K562 (cell line): Measurements from ENCODE around the gene CEBPA. TPM values are rescaled to one million over a fixed set of nuclear protein-coding genes. Genes with fewer than 3 reads are reported as not detected.

Experiments
- ATAC-seq: fragments of 200-7000 bp; cut with Tn5 transposase; 3 replicates; pipeline ENCODE4 v1.9.1; 2020; ENCODE audit warnings: moderate library complexity
- BruUV-seq: library from RNA; stranded (reverse); fragments of 400-500 nt; replicated peaks from 2 replicates; lab custom pipeline; 2021; lab: Mats Ljungman, UMichigan
- CTCF ChIA-PET: fragments of 300-600 bp; formaldehyde crosslinking; extraction: SDS; loops from one replicate; lab custom pipeline; 2021; ENCODE audit warnings: low intra/inter-chr PET ratio; lab: Yijun Ruan, JAX
- POLR2A ChIA-PET: fragments of 300-600, 350-650 bp; sonication (Branson Sonifier 250); formaldehyde crosslinking; extraction: SDS; loops from one replicate; lab custom pipeline; 2021; ENCODE audit warnings: antibody characterized with exemption, inconsistent platforms; lab: Yijun Ruan, JAX
- DNase-seq, 4 experiments: peaks; one replicate each; pipeline versions ENCODE4 v3.0.0 to v3.0.0-alpha.2; 2011 to 2018; ENCODE audit warnings: low spot score in 3 of 4, mixed read lengths in 3 of 4; ENCODE audit errors: extremely low read depth in 1 of 4
- FAIRE-seq: peaks from 2 replicates; lab custom pipeline; 2011; peaks lifted over from hg19 to GRCh38; lab: Jason Lieb, UNC
- H2AFZ ChIP-seq: 2 replicates; pipeline ENCODE4 v1.6.0; 2011; ENCODE audit warnings: low read depth, low read length, control low read depth, inconsistent platforms
- H3K27ac ChIP-seq: fragments of 200-600 bp; 3 replicates; pipeline ENCODE4 v1.8.0; 2011; ENCODE audit warnings: low read depth, mild to moderate bottlenecking, control low read depth, inconsistent platforms, low read length, moderate library complexity, mixed read lengths; ENCODE audit errors: extremely low read depth
- H3K27me3 ChIP-seq, 2 experiments: fragments of 300-600 bp in 1 of 2; 2 replicates in 1 of 2; 3 replicates in 1 of 2; pipeline versions ENCODE4 v1.6.0 to v1.8.0; 2011; ENCODE audit warnings: inconsistent platforms in 2 of 2, low read length in 2 of 2, mild to moderate bottlenecking in 1 of 2, mixed read lengths in 1 of 2, moderate library complexity in 1 of 2; ENCODE audit not compliant: control insufficient read depth in 2 of 2, insufficient read depth in 2 of 2
- H3K36me3 ChIP-seq: fragments of 300-600 bp; 3 replicates; pipeline ENCODE4 v1.8.0; 2011; ENCODE audit warnings: mild to moderate bottlenecking, low read length, inconsistent platforms; ENCODE audit not compliant: control insufficient read depth, insufficient read depth
- H3K4me1 ChIP-seq, 2 experiments: fragments of 200-600 bp in 1 of 2; replicated peaks in 1 of 2; 2 replicates in 1 of 2; 3 replicates in 1 of 2; pipeline versions ENCODE4 v1.5.1 to v1.8.0; 2011; ENCODE audit warnings: inconsistent platforms in 2 of 2, low read length in 2 of 2, mild to moderate bottlenecking in 1 of 2, mixed read lengths in 1 of 2, moderate library complexity in 1 of 2; ENCODE audit not compliant: control insufficient read depth in 2 of 2, insufficient read depth in 2 of 2
- H3K4me2 ChIP-seq: 2 replicates; pipeline ENCODE4 v1.6.1; 2011; ENCODE audit warnings: low read length, control low read depth, inconsistent platforms, mixed read lengths; ENCODE audit not compliant: insufficient read depth
- H3K4me3 ChIP-seq: fragments of 200-600 bp; sonication (generic), shearing (Covaris generic); 2 replicates; pipeline ENCODE4 v1.5.1; 2016; ENCODE audit warnings: control low read depth, inconsistent platforms
- H3K79me2 ChIP-seq: fragments of 200-600 bp; 3 replicates; pipeline ENCODE4 v1.8.0; 2011; ENCODE audit warnings: low read length, inconsistent platforms; ENCODE audit not compliant: control insufficient read depth, insufficient read depth
- H3K9ac ChIP-seq, 2 experiments: 2 replicates each; pipeline versions ENCODE4 v1.6.0 to v1.6.1; 2011; ENCODE audit warnings: low read depth in 2 of 2, low read length in 2 of 2, control low read depth in 1 of 2, inconsistent platforms in 1 of 2, mild to moderate bottlenecking in 1 of 2, mixed read lengths in 1 of 2; ENCODE audit not compliant: insufficient read depth in 1 of 2
- H3K9me1 ChIP-seq: one replicate; pipeline ENCODE4 v1.6.0; 2011; ENCODE audit warnings: inconsistent platforms, mild to moderate bottlenecking, low read length, moderate library complexity; ENCODE audit not compliant: control insufficient read depth, insufficient read depth
- H3K9me3 ChIP-seq: replicated peaks from 2 replicates; pipeline ENCODE4 v1.5.1; 2011; ENCODE audit warnings: low read depth, low read length, inconsistent platforms; ENCODE audit not compliant: control insufficient read depth, insufficient read depth
- H4K20me1 ChIP-seq: replicated peaks from 2 replicates; pipeline ENCODE4 v1.6.1; 2011; ENCODE audit warnings: low read length, inconsistent platforms, mixed read lengths; ENCODE audit not compliant: control insufficient read depth, insufficient read depth
- CAMTA2 ChIP-seq: fragments of 250-450 bp; sonication (Bioruptor Pico); conservative IDR thresholded peaks from 2 replicates; pipeline ENCODE4 v1.5.1; 2022
- DDX20 ChIP-seq: fragments of 450-650 bp; IDR thresholded peaks from 2 replicates; pipeline ENCODE4 v1.6.1; 2016; ENCODE audit warnings: missing genetic modification characterization, low read depth, mild to moderate bottlenecking, missing compliant biosample characterization, moderate library complexity
- E2F5 ChIP-seq: sonication (generic); formaldehyde crosslinking; IDR thresholded peaks from 2 replicates; pipeline ENCODE4 v1.8.0; 2022; ENCODE audit warnings: mild to moderate bottlenecking, missing genetic modification reagents
- NRF1 ChIP-seq, 2 experiments: fragments of 450-650 bp; IDR thresholded peaks in 1 of 2; conservative IDR thresholded peaks in 1 of 2; 2 replicates each; pipeline ENCODE4 v1.6.1; 2014; ENCODE audit warnings: mild to moderate bottlenecking in 2 of 2
- SP2 ChIP-seq: IDR thresholded peaks from 2 replicates; pipeline ENCODE4 v1.6.1; 2011; ENCODE audit warnings: mild to moderate bottlenecking, low read depth, low read length, moderate library complexity; ENCODE audit not compliant: poor library complexity, severe bottlenecking; ENCODE audit errors: extremely low read depth
- WGBS: fragments of 100-300 bp; shearing (Covaris generic); methylation state at CpG from one replicate; pipeline ENCODE4 v1.1.6; 2016; ENCODE audit warnings: low coverage, mixed read lengths; ENCODE audit not compliant: insufficient coverage; ENCODE audit errors: missing lambda C conversion rate; 5-methylcytosine and 5-hydroxymethylcytosine counted together
- in situ Hi-C: fragments of 300-500 bp; cut with MboI; formaldehyde crosslinking; loops from 4 replicates; pipeline ENCODE4 v1.15.0; 2018; ENCODE audit warnings: inconsistent platforms, mixed read lengths
- intact Hi-C: fragments of 100-400 bp; cut with micrococcal nuclease; formaldehyde crosslinking; loops from 2 replicates; pipeline ENCODE4 v1.14.2; 2022
- polyA plus RNA-seq, 8 experiments: library from polyadenylated mRNA; depleted of rRNA in 4 of 8; stranded (reverse) in 5 of 8; unstranded in 3 of 8; fragments of >200 nt; fragmentation: Nextera tagmentation in 2 of 8; fragmentation: Illumina TruSeq in 1 of 8; extraction: Ambion mirVana in 2 of 8; extraction: Trizol in 1 of 8; gene quantifications; 2 replicates each; pipeline versions ENCODE4 v1.2.1 to v1.2.3, GENCODE V29; 2011 to 2014; ENCODE audit warnings: inconsistent platforms in 1 of 8, missing spikeins in 1 of 8
- total RNA-seq, 7 experiments: library from RNA; depleted of rRNA in 6 of 7; stranded (reverse); fragments of >200 nt in 6 of 7; fragmentation: Illumina TruSeq in 2 of 7; extraction: Trizol in 2 of 7; gene quantifications; 2 replicates each; pipeline versions ENCODE4 v1.2.1 to v1.2.3, GENCODE V29; 2011 to 2021; ENCODE audit warnings: low replicate concordance in 1 of 7
- TF ChIP-seq, protein P1 (sequence below): fragments of 150-350 bp; IDR thresholded peaks from 2 replicates; pipeline ENCODE4 v1.6.1; 2014; ENCODE audit warnings: low read depth, mild to moderate bottlenecking, low read length, borderline replicate concordance
- TF ChIP-seq, protein P2 (sequence below): fragments of 450-650 bp; formaldehyde crosslinking; IDR thresholded peaks from 2 replicates; pipeline ENCODE4 v1.4.0; 2020; ENCODE audit warnings: mild to moderate bottlenecking

Gene CEBPA
- total and polyA plus RNA-seq, 9 of the 15 experiments (the other 6 are each of a cell fraction or from before 2014, with no cell fraction given) = 0.03 to 0.59 (median 0.15) TPM; not detected in 2

DNA sequence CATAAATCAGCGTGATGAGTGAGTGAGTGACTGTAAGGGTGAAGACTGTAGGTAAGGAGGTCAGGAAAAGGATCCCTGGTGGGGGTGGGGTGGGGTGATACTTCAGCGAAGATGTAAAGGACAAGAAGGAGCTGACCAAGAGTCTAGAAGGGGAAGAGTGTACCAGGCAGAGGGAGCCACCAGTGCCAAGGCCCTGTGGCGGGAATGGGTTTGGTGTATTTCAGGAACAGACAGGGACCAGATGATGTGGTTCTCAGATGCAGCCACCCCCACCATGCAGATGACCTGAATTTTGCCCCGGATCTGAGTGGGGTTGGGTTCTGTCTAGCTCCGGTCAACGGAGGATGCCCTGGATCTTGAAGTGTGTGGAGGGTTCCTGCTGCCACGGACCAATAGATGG, 46.6 kb downstream of the CEBPA start:
- ChIA-PET POLR2A (no interaction called here), CTCF (no interaction called here)
- ATAC-seq = no peak
- Histone ChIP-seq H3K79me2 (no peaks in the 10 kb centered on the region), H3K27me3 (peaks cover 2 to 43% of the 10 kb centered on the region in 2 experiments; a peak in 2 of 5 replicates), H3K36me3 (no peaks in the 10 kb centered on the region), H2AFZ (no peak overlapping the region), H3K9ac (no peak overlapping the region), H3K4me1 (peaks cover 0 to 14% of the 10 kb centered on the region in 2 experiments; a peak in 2 of 5 replicates), H3K4me3 (no peak overlapping the region), H3K9me3 (no peaks in the 10 kb centered on the region), H3K4me2 (no peak overlapping the region), H3K9me1 (no peaks in the 10 kb centered on the region), H4K20me1 (no peaks in the 10 kb centered on the region), H3K27ac (no peak overlapping the region)
- TF ChIP-seq SP2 = no peak
- no peak for TF ChIP-seq DDX20 (tag)
- no peak for TF ChIP-seq NRF1 (conservative IDR thresholded peaks at IDR 0.05 in 1 of 2, IDR thresholded peaks at IDR 0.05 in 1 of 2)
- no peak for TF ChIP-seq CAMTA2 (CRISPR knock-in tag)
- intact Hi-C loops (no loop called here), in situ Hi-C loops (no loop called here)
- no TSS peak for BruUV-seq
- FAIRE-seq = no peak
- no peak for DNase-seq
- 4% methylated on average over 7 of the region's 7 CpGs for WGBS

DNA sequence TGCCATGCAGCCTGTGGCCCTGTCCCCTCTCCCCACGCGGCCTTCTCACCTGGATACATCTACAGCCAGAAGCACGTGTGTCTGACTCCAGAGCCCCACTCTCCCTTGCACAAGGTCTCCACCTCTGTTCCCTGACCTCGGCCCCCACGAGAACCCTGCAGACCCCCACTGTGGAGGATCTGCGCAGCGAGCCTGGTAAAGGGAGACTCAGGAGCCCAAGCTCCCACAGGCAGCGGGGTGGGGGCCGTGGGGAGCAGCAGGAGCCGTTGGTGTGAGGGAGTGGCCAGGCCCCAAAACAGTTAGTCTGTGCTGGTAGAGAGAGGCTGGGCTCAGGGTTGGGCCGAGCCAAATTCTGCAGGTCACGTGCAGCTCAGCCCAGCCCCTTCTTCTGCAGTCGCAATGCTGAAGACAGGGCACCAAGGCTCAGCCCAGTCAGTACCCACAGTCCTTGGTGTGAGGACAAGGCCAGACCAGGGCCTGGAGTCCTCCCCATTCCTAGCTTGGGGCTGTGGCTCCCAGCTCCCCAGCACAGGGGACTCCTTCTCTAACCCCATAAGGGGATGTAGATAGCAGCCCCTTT, 48.0 kb downstream of the CEBPA start:
- Histone ChIP-seq H3K4me1 (peaks cover 0 to 13% of the 10 kb centered on the region in 2 experiments; a peak in 2 of 5 replicates), H3K27me3 (peaks cover 2 to 36% of the 10 kb centered on the region in 2 experiments; a peak in 2 of 5 replicates), H3K4me2 (no peak overlapping the region), H3K27ac (no peak overlapping the region), H3K4me3 (no peak overlapping the region), H3K9ac (0 out of 4 replicates have a peak overlapping the region, but pooled peaks of 1 of the 2 experiments have one; percentile 35), H3K79me2 (no peaks in the 10 kb centered on the region), H4K20me1 (no peaks in the 10 kb centered on the region), H3K9me1 (no peaks in the 10 kb centered on the region), H2AFZ (no peak overlapping the region), H3K9me3 (peaks cover 3% of the 10 kb centered on the region; the same call in 1 of the 2 replicates), H3K36me3 (no peaks in the 10 kb centered on the region)
- CTCF ChIA-PET = no interaction called here
- DNase-seq (no peak), FAIRE-seq (no peak), ATAC-seq (peak; percentile 61)
- intact Hi-C loops = no loop called here
- 3% methylated on average over 12 of the region's 13 CpGs for WGBS
- POLR2A ChIA-PET = interaction anchor here (0.6 to 1.0 kb wide), 4 partner anchors 118 to 571 kb away, joined by 3 to 6 read pairs (median 4); no protein-coding TSS in a partner anchor
- in situ Hi-C loops = no loop called here
- no TSS peak for BruUV-seq
- TF ChIP-seq E2F5 (CRISPR knock-in tag) = no peak
- TF ChIP-seq, protein P1, sequence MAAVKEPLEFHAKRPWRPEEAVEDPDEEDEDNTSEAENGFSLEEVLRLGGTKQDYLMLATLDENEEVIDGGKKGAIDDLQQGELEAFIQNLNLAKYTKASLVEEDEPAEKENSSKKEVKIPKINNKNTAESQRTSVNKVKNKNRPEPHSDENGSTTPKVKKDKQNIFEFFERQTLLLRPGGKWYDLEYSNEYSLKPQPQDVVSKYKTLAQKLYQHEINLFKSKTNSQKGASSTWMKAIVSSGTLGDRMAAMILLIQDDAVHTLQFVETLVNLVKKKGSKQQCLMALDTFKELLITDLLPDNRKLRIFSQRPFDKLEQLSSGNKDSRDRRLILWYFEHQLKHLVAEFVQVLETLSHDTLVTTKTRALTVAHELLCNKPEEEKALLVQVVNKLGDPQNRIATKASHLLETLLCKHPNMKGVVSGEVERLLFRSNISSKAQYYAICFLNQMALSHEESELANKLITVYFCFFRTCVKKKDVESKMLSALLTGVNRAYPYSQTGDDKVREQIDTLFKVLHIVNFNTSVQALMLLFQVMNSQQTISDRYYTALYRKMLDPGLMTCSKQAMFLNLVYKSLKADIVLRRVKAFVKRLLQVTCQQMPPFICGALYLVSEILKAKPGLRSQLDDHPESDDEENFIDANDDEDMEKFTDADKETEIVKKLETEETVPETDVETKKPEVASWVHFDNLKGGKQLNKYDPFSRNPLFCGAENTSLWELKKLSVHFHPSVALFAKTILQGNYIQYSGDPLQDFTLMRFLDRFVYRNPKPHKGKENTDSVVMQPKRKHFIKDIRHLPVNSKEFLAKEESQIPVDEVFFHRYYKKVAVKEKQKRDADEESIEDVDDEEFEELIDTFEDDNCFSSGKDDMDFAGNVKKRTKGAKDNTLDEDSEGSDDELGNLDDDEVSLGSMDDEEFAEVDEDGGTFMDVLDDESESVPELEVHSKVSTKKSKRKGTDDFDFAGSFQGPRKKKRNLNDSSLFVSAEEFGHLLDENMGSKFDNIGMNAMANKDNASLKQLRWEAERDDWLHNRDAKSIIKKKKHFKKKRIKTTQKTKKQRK = no peak
- TF ChIP-seq, protein P2, sequence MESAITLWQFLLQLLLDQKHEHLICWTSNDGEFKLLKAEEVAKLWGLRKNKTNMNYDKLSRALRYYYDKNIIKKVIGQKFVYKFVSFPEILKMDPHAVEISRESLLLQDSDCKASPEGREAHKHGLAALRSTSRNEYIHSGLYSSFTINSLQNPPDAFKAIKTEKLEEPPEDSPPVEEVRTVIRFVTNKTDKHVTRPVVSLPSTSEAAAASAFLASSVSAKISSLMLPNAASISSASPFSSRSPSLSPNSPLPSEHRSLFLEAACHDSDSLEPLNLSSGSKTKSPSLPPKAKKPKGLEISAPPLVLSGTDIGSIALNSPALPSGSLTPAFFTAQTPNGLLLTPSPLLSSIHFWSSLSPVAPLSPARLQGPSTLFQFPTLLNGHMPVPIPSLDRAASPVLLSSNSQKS (CRISPR knock-in tag) = no peak
